Neural progenitor cell (in vitro differentiated cells): ENCODE results near the gene KCNQ1. TPM values are rescaled to one million over a fixed set of nuclear protein-coding genes. Genes with fewer than 3 reads are reported as not detected.

Experiments
- DNase-seq: peaks from one replicate; pipeline ENCODE4 v3.0.0-alpha.2; 2016; ENCODE audit warnings: low spot score
- H2AFZ ChIP-seq: fragments of 200-600 bp; sonication (generic); replicated peaks from 2 replicates; pipeline ENCODE4 v1.6.1; 2016; ENCODE audit warnings: antibody characterized with exemption
- H3F3A ChIP-seq: fragments of 200-600 bp; sonication (generic); 2 replicates; pipeline ENCODE4 v1.6.1; 2016; ENCODE audit warnings: antibody characterized with exemption, low read depth
- H3K27ac ChIP-seq: fragments of 200-600 bp; sonication (generic); 2 replicates; pipeline ENCODE4 v1.5.1; 2016; ENCODE audit warnings: mild to moderate bottlenecking
- H3K27me3 ChIP-seq: fragments of 200-600 bp; sonication (generic); 2 replicates; pipeline ENCODE4 v1.6.1; 2016; ENCODE audit warnings: mild to moderate bottlenecking, moderate library complexity
- H3K36me3 ChIP-seq: fragments of 200-600 bp; sonication (generic); 2 replicates; pipeline ENCODE4 v1.5.1; 2016
- H3K4me1 ChIP-seq: fragments of 200-600 bp; sonication (generic); 2 replicates; pipeline ENCODE4 v1.6.1; 2016; ENCODE audit warnings: mixed run types
- H3K4me2 ChIP-seq: fragments of 200-600 bp; sonication (generic); 2 replicates; pipeline ENCODE4 v1.6.1; 2016
- H3K4me3 ChIP-seq: fragments of 200-600 bp; sonication (generic); 2 replicates; pipeline ENCODE4 v1.5.1; 2016
- H3K79me2 ChIP-seq: fragments of 200-600 bp; sonication (generic); 2 replicates; pipeline ENCODE4 v1.6.1; 2016; ENCODE audit warnings: low read depth
- H3K9ac ChIP-seq: fragments of 200-600 bp; sonication (generic); 2 replicates; pipeline ENCODE4 v1.6.1; 2016
- H3K9me3 ChIP-seq: fragments of 200-600 bp; sonication (generic); 2 replicates; pipeline ENCODE4 v1.5.1; 2016; ENCODE audit warnings: low read depth
- H4K20me1 ChIP-seq: fragments of 200-600 bp; sonication (generic); 2 replicates; pipeline ENCODE4 v1.6.1; 2016; ENCODE audit warnings: low read depth
- H3K27ac Mint-ChIP-seq: 3 replicates; pipeline ENCODE4 v1.8.0; 2021; ENCODE audit warnings: mixed read lengths
- H3K27me3 Mint-ChIP-seq: 2 replicates; pipeline ENCODE4 v1.8.0; 2022; ENCODE audit warnings: low read depth, mild to moderate bottlenecking, inconsistent platforms, moderate library complexity, mixed read lengths; ENCODE audit not compliant: insufficient read depth
- H3K36me3 Mint-ChIP-seq: 3 replicates; pipeline ENCODE4 v1.8.0; 2021; ENCODE audit warnings: mixed read lengths
- H3K4me1 Mint-ChIP-seq: 3 replicates; pipeline ENCODE4 v1.8.0; 2021; ENCODE audit warnings: mixed read lengths
- H3K4me3 Mint-ChIP-seq: 3 replicates; pipeline ENCODE4 v1.8.0; 2021; ENCODE audit warnings: mild to moderate bottlenecking, moderate library complexity, mixed read lengths
- H3K9me3 Mint-ChIP-seq: 3 replicates; pipeline ENCODE4 v1.8.0; 2020; ENCODE audit warnings: mixed read lengths
- EZH2 ChIP-seq: fragments of 200-600 bp; sonication (generic); IDR thresholded peaks from 2 replicates; pipeline ENCODE4 v1.6.1; 2017; ENCODE audit warnings: antibody characterized with exemption, mild to moderate bottlenecking, moderate library complexity
- EZH2phosphoT487 ChIP-seq: fragments of 200-600 bp; sonication (generic); IDR thresholded peaks from 2 replicates; pipeline ENCODE4 v1.6.1; 2017; ENCODE audit warnings: antibody characterized with exemption
- total RNA-seq: library from RNA; depleted of rRNA; stranded (reverse); fragments of >200 nt; gene quantifications from 2 replicates; pipeline ENCODE4 v1.2.3, GENCODE V29; 2015; ENCODE audit warnings: low replicate concordance
- TF ChIP-seq, protein P1 (sequence below): fragments of 200-600 bp; sonication (generic); IDR thresholded peaks from 2 replicates; pipeline ENCODE4 v1.5.1; 2017; ENCODE audit warnings: antibody characterized with exemption, mild to moderate bottlenecking

The KCNQ1 gene
- total RNA-seq, 1 donor from 2014 or later: 0.11 TPM

DNA sequence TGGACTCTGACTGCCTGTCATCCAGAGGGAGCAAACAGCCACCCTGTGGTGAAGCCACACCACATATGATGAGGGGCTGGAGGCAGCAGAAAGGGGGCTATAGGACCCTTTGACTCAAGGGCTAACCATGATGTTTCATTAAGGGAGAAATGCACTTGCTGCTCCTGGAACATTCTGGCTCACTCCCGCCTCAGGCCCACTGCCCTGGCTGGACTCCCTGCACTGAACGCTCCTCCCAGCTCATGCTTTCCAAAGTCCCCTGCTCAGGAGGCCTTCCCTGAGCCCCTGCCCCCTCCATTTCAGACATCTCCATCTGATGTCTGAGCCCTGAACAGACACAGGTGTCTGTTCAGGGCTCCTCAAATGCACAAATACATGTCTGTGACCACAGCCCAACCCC is 371.7 kb downstream of the KCNQ1 start:
- Histone ChIP-seq H3K9ac (no peak overlapping the region), H3K79me2 (no peaks in the 10 kb centered on the region), H3F3A (no peaks in the 10 kb centered on the region), H2AFZ (no peak overlapping the region), H3K9me3 (no peaks in the 10 kb centered on the region), H3K4me1 (no peaks in the 10 kb centered on the region), H3K27ac (no peak overlapping the region), H3K27me3 (no peaks in the 10 kb centered on the region), H3K4me2 (no peak overlapping the region), H4K20me1 (no peaks in the 10 kb centered on the region), H3K4me3 (no peak overlapping the region), H3K36me3 (no peaks in the 10 kb centered on the region)
- peaks cover 21% of the 10 kb centered on the region for H3K27me3 Mint-ChIP-seq
- H3K4me1 Mint-ChIP-seq: peaks cover 13% of the 10 kb centered on the region
- H3K9me3 Mint-ChIP-seq: peaks cover 32% of the 10 kb centered on the region
- peaks cover 2% of the 10 kb centered on the region for H3K36me3 Mint-ChIP-seq
- H3K27ac Mint-ChIP-seq: no peak overlapping the region
- no peak overlapping the region for H3K4me3 Mint-ChIP-seq
- no peak for DNase-seq
- TF ChIP-seq EZH2 (no peak), EZH2phosphoT487 (no peak)
- TF ChIP-seq, protein P1, sequence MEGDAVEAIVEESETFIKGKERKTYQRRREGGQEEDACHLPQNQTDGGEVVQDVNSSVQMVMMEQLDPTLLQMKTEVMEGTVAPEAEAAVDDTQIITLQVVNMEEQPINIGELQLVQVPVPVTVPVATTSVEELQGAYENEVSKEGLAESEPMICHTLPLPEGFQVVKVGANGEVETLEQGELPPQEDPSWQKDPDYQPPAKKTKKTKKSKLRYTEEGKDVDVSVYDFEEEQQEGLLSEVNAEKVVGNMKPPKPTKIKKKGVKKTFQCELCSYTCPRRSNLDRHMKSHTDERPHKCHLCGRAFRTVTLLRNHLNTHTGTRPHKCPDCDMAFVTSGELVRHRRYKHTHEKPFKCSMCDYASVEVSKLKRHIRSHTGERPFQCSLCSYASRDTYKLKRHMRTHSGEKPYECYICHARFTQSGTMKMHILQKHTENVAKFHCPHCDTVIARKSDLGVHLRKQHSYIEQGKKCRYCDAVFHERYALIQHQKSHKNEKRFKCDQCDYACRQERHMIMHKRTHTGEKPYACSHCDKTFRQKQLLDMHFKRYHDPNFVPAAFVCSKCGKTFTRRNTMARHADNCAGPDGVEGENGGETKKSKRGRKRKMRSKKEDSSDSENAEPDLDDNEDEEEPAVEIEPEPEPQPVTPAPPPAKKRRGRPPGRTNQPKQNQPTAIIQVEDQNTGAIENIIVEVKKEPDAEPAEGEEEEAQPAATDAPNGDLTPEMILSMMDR: no peak

DNA sequence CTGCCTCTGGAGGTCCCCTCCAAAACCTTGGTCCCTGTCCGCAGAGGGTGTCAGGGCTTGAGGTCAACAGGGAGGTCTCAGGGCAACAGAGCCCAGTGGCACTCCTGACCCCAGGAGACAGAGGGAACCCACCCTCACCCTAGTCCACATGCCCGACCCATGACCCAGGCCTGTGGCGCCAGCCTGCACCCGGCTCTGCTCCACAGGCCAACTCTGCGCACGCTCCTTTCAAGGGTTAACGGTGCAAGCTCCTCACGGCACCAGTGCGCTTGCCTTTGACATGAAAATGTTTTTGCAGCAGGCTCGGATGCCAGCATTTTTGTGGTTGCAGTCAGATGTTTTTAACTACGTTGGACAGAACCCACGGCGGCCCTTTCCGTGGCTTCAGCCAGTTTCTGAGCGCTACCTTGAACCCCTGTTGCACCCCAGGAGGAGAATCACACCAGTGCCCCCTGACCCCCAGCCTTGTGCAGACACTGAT is 372.2 kb downstream of the KCNQ1 start:
- Histone ChIP-seq H3F3A (no peaks in the 10 kb centered on the region), H3K4me1 (no peaks in the 10 kb centered on the region), H3K36me3 (no peaks in the 10 kb centered on the region), H4K20me1 (no peaks in the 10 kb centered on the region), H2AFZ (no peak overlapping the region), H3K79me2 (no peaks in the 10 kb centered on the region), H3K27me3 (no peaks in the 10 kb centered on the region), H3K9ac (no peak overlapping the region), H3K4me3 (no peak overlapping the region), H3K9me3 (no peaks in the 10 kb centered on the region), H3K27ac (no peak overlapping the region), H3K4me2 (no peak overlapping the region)
- peaks cover 23% of the 10 kb centered on the region for H3K27me3 Mint-ChIP-seq
- H3K9me3 Mint-ChIP-seq: peaks cover 36% of the 10 kb centered on the region
- no peak overlapping the region for H3K27ac Mint-ChIP-seq
- TF ChIP-seq EZH2phosphoT487 (no peak), EZH2 (no peak)
- TF ChIP-seq, protein P1: no peak
- H3K36me3 Mint-ChIP-seq: peaks cover 2% of the 10 kb centered on the region
- no peak for DNase-seq
- no peak overlapping the region for H3K4me3 Mint-ChIP-seq
- H3K4me1 Mint-ChIP-seq: peaks cover 13% of the 10 kb centered on the region

DNA sequence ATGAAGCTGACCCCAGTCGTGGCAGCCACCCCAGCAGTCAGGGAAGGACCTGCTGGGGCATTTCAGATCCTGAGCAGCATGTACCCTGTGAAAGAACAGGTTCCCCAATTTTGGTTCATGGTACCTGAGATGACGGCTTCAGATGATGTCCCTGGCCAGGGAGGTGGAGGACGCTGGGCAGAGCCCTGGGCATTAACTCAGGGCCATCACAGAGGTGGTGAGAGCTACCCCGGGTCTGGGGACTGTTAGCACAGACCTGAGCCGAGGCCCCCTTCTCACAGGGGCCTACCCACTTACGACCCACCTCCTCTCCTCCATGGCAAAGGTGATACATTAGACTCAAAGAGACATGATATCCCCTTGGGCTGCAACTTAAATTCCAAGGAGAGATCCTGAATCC is 372.6 kb downstream of the KCNQ1 start:
- Mint-ChIP-seq H3K4me1 (peaks cover 13% of the 10 kb centered on the region), H3K27ac (no peak overlapping the region), H3K36me3 (peaks cover 2% of the 10 kb centered on the region), H3K9me3 (peaks cover 40% of the 10 kb centered on the region), H3K4me3 (no peak overlapping the region), H3K27me3 (peaks cover 20% of the 10 kb centered on the region)
- Histone ChIP-seq H3K4me2 (no peak overlapping the region), H3K4me3 (no peak overlapping the region), H4K20me1 (no peaks in the 10 kb centered on the region), H3K9me3 (no peaks in the 10 kb centered on the region), H3K27ac (no peak overlapping the region), H3K4me1 (no peaks in the 10 kb centered on the region), H3K9ac (no peak overlapping the region), H3K36me3 (no peaks in the 10 kb centered on the region), H3K79me2 (no peaks in the 10 kb centered on the region), H3F3A (no peaks in the 10 kb centered on the region), H2AFZ (no peak overlapping the region), H3K27me3 (no peaks in the 10 kb centered on the region)
- TF ChIP-seq EZH2: no peak
- TF ChIP-seq EZH2phosphoT487: no peak
- TF ChIP-seq, protein P1: no peak
- DNase-seq: no peak
